Prostate gland (tissue), 2 donors: Measurements from ENCODE around the gene IQSEC3. TPM values are rescaled to one million over a fixed set of nuclear protein-coding genes. Genes with fewer than 3 reads are reported as not detected.
"Not testable (repeated sequence)": the region's sequence is repeated elsewhere in the genome, so short reads cannot be mapped to it uniquely, and the experiment has no call there.

Experiments used
- DNase-seq: peaks from one replicate; pipeline ENCODE4 v3.0.0-alpha.2; 2019; ENCODE audit warnings: low spot score
- H3K27ac ChIP-seq, 2 donors: fragments of 200-600 bp; sonication (generic); 2 replicates each; pipeline ENCODE4 v1.5.1; 2017 to 2019
- H3K27me3 ChIP-seq: fragments of 200-600 bp; sonication (generic); replicated peaks from 2 replicates; pipeline ENCODE4 v1.5.1; 2019; ENCODE audit not compliant: insufficient read depth
- H3K36me3 ChIP-seq, 2 donors: fragments of 200-600 bp; sonication (generic); 1 replicate in 1 of 2; 2 replicates in 1 of 2; pipeline versions ENCODE4 v1.5.1 to v1.8.1; 2017 to 2019
- H3K4me1 ChIP-seq: fragments of 200-600 bp; sonication (generic); replicated peaks from 2 replicates; pipeline ENCODE4 v1.5.1; 2019
- H3K4me3 ChIP-seq, 2 donors: fragments of 200-600 bp; sonication (generic); 2 replicates each; pipeline ENCODE4 v1.5.1; 2017 to 2019
- H3K9me3 ChIP-seq: fragments of 200-600 bp; sonication (generic); 2 replicates; pipeline ENCODE4 v1.5.1; 2017
- CTCF ChIP-seq, 4 experiments: fragments of 200-600 bp in 2 of 4; fragments of 450-650 bp in 2 of 4; sonication (generic) in 2 of 4; IDR thresholded peaks; 1 replicate in 3 of 4; 2 replicates in 1 of 4; pipeline ENCODE4 v1.5.1; 2016 to 2019; ENCODE audit warnings: antibody characterized with exemption in 4 of 4, mild to moderate bottlenecking in 2 of 4, moderate library complexity in 2 of 4
- POLR2A ChIP-seq: fragments of 450-650 bp; IDR thresholded peaks from one replicate; pipeline ENCODE4 v1.6.1; 2016; ENCODE audit warnings: antibody characterized with exemption, mild to moderate bottlenecking
- POLR2AphosphoS5 ChIP-seq: sonication (generic); formaldehyde crosslinking; IDR thresholded peaks from one replicate; pipeline ENCODE4 v1.6.1; 2017; ENCODE audit warnings: antibody characterized with exemption
- WGBS: methylation state at CpG from one replicate; pipeline ENCODE4 v1.1.5; 2018; 5-methylcytosine and 5-hydroxymethylcytosine counted together
- intact Hi-C: fragments of 100-400 bp; cut with DNase I; formaldehyde crosslinking; loops from one replicate; pipeline ENCODE4 v1.14.2; 2022
- total RNA-seq, 2 donors: library from RNA; depleted of rRNA; stranded (reverse); fragments of >200 nt; gene quantifications; one replicate each; pipeline ENCODE4 v1.1.0, GENCODE V29; 2016

The IQSEC3 gene
- total RNA-seq, 2 donors from 2014 or later, result 0.14 to 2.6 TPM

DNA sequence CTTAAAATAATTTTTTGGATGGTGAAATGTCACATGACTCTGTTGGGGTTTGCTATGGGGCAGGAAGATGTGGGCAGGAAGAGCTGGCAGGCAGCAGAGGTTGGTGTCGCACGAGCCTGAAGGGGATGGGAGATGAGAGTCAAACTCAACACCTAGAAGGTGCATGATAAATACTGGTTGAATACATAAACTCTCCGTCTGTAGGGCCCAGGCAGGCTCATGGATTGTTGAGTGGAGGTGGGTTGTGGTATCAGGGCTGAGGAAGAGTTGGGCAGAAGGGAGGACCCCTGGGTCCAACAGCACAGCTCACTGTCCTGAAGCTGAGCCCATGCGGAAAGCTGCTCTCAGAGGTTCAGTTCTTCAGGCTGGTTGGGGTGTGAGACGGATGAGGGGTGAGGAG is 9.0 kb downstream of the IQSEC3 start:
- H3K9me3 ChIP-seq, H3K4me1 ChIP-seq, H3K4me3 ChIP-seq, H3K27ac ChIP-seq, H3K36me3 ChIP-seq, intact Hi-C loops, DNase-seq, H3K27me3 ChIP-seq: not testable (repeated sequence)
- 80% methylated on average over 5 of the region's 5 CpGs for WGBS

DNA sequence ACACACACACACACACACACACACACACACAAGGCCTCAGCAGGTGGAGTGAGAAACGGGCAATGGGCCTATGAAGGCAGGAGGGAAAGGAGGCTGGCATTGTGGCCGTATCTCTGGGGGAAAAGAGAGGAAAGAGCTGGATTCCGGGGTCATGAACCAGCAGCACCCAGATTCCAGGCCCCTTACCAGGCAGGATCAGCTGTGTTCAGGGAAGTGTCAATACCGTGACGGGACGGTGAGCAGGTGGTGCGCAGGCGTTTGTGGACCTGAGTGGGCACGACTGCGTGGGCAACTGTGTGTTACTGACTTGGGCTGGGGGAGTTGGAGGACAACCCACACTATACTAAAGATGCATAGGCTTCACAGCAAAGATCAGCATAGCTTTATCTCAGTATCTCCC is 9.5 kb downstream of the IQSEC3 start:
- H3K4me3 ChIP-seq, H3K27me3 ChIP-seq, H3K27ac ChIP-seq, H3K36me3 ChIP-seq, H3K9me3 ChIP-seq, H3K4me1 ChIP-seq, DNase-seq, intact Hi-C loops: not testable (repeated sequence)
- 88% methylated on average over 10 of the region's 10 CpGs for WGBS

DNA sequence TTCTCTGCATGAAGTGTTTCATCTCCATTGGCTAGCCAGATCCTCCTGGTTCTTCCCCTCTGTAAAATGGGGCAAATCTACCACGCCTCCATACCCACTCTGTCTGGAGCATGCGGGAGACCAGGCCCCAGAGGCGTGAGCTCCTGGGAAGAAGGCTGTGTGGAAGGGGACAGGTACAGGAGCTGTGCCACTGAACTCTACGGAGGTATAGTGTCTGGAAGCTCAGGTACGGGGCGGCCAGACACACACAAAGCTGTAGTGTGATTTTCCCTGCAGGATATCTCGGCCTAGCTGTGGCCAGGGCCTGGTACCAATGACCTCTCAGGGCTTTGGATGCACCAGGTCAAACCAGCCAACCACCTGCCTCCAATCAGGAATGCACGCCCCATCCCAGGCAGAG is 10.0 kb downstream of the IQSEC3 start:
- DNase-seq, intact Hi-C loops, H3K4me1 ChIP-seq, H3K9me3 ChIP-seq, H3K27me3 ChIP-seq, H3K4me3 ChIP-seq, H3K27ac ChIP-seq, H3K36me3 ChIP-seq: not testable (repeated sequence)
- 93% methylated on average over 8 of the region's 8 CpGs for WGBS

DNA sequence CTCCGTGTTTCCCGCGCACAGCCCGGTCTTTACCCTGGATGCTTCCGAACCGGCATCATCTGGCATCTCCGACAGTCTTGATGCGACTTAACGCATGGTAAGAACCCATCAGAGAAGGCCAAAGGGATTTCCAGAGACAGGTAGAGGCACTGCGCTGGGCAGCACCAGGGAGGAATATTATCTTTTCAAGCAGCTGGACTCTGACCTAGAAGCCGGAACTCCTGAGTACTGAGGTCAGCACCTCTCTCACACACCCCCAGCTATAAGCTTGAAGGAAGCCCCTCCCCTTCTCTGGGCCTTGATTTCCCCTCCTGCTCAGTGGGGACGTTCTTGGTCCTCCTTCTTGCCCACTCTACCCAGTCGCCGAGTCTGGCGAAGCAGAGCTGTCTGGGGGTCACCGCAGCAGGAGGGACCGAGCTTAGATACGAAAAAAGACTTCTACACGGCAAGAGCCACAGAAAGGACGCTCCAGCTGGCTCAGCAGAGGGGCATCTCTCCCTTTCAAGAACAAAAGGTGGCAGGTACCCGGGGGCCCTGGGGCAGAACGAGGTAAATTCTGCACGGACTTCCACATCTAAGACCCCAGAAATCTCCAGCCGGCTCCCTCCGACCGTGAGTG is 10.6 kb downstream of the IQSEC3 start:
- H3K27ac ChIP-seq, H3K4me1 ChIP-seq, H3K36me3 ChIP-seq, DNase-seq, H3K9me3 ChIP-seq, H3K4me3 ChIP-seq, H3K27me3 ChIP-seq, intact Hi-C loops: not testable (repeated sequence)
- 86% methylated on average over 11 of the region's 26 CpGs for WGBS

- H3K27ac ChIP-seq, DNase-seq, H3K9me3 ChIP-seq, intact Hi-C loops, H3K4me1 ChIP-seq, H3K36me3 ChIP-seq, H3K4me3 ChIP-seq, H3K27me3 ChIP-seq: not testable (repeated sequence)
- 3% methylated on average over 38 of the region's 82 CpGs for WGBS
Measured at GRCh38 chr12:77769-78383, 11.3 kb downstream of the IQSEC3 start.

GRCh38 chr12:78981-79380 is 12.4 kb downstream of the IQSEC3 start:
- TF ChIP-seq CTCF (IDR thresholded peaks at IDR 0.05) (no peak), POLR2AphosphoS5 (no peak), POLR2A (no peak)
- Histone ChIP-seq H3K36me3 (no peaks in the 10 kb centered on the region), H3K4me3 (no peak overlapping the region), H3K9me3 (no peaks in the 10 kb centered on the region), H3K4me1 (no peaks in the 10 kb centered on the region), H3K27ac (no peak overlapping the region), H3K27me3 (peaks cover 2% of the 10 kb centered on the region)
- 91% methylated on average over 5 of the region's 5 CpGs for WGBS
- intact Hi-C loops, result no loop called here
- no peak for DNase-seq

DNA sequence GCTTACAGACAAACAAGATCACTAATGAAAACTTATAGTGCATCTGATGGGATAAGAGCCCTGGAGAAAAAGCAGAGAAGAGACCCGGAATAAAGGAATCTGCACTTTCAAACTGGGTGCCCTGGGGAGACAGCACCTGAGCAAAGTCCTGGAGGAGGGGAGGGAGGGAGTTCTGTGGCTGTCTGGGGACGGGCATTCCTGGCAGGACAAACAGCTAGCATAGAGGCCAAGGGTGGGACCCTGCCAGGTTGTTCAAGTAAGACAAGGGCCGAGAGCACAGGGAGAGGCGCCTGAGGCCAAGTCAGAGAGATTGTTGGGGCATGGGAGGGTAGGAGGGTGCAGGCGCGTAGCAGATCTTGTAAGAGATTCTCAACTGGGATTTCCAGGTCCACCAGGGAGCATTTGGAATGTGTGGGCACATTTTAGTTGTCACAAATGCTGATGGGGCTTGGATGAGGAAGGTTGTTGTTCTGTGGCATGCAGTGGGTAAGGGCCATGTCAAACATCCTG is 14.2 kb downstream of the IQSEC3 start:
- Histone ChIP-seq H3K9me3 (no peaks in the 10 kb centered on the region), H3K27ac (no peak overlapping the region), H3K27me3 (peaks cover 2% of the 10 kb centered on the region), H3K36me3 (no peaks in the 10 kb centered on the region), H3K4me3 (no peak overlapping the region), H3K4me1 (no peaks in the 10 kb centered on the region)
- intact Hi-C loops, result no loop called here
- DNase-seq, result peak; percentile 35
- TF ChIP-seq POLR2A (no peak), POLR2AphosphoS5 (no peak), CTCF (IDR thresholded peaks at IDR 0.05) (no peak)
- WGBS, result 36% methylated on average over 6 of the region's 6 CpGs
